GM12878 (cell line): ENCODE results near the gene NUP62. TPM values are rescaled to one million over a fixed set of nuclear protein-coding genes. Genes with fewer than 3 reads are reported as not detected.
A peak's percentile ranks its signal among the peaks of the same experiment; 100 is the strongest.

Source experiments
- ATAC-seq: fragments of 200-7000 bp; cut with Tn5 transposase; 3 replicates; pipeline ENCODE4 v1.9.1; 2020; ENCODE audit warnings: mild to moderate bottlenecking, moderate library complexity
- BruUV-seq: library from RNA; stranded (reverse); fragments of 400-500 nt; replicated peaks from 2 replicates; lab custom pipeline; 2021; lab: Mats Ljungman, UMichigan
- CTCF ChIA-PET: fragments of 300-600 bp; sonication (Branson Sonifier 250); formaldehyde crosslinking; extraction: SDS; loops from one replicate; lab custom pipeline; 2021; ENCODE audit warnings: inconsistent platforms; lab: Yijun Ruan, JAX
- POLR2A ChIA-PET: fragments of 350-600 bp; formaldehyde crosslinking; extraction: SDS; loops from one replicate; lab custom pipeline; 2021; ENCODE audit warnings: inconsistent platforms; lab: Charles Lee
- RAD21 ChIA-PET: fragments of 300-600 bp; sonication (Branson Sonifier 250); formaldehyde crosslinking; loops from one replicate; lab custom pipeline; 2023; ENCODE audit warnings: antibody characterized with exemption; ENCODE audit not compliant: unreplicated experiment; lab: Charles Lee
- SMC1A ChIA-PET: fragments of 300-600 bp; sonication (Branson Sonifier 250); formaldehyde crosslinking; loops from one replicate; lab custom pipeline; 2023; ENCODE audit not compliant: unreplicated experiment, uncharacterized antibody; lab: Charles Lee
- DNase-seq: peaks from one replicate; pipeline ENCODE4 v3.0.0-alpha.2; 2011; ENCODE audit warnings: low read depth, low spot score
- FAIRE-seq: peaks from 3 replicates; lab custom pipeline; 2011; peaks lifted over from hg19 to GRCh38; lab: Jason Lieb, UNC
- H2AFZ ChIP-seq: 2 replicates; pipeline ENCODE4 v1.6.0; 2011; ENCODE audit warnings: low read depth, low read length, control low read depth; ENCODE audit not compliant: control insufficient read depth
- H3K27ac ChIP-seq: 2 replicates; pipeline ENCODE4 v1.5.1; 2011; ENCODE audit warnings: control low read depth; ENCODE audit not compliant: control insufficient read depth, insufficient read depth
- H3K27me3 ChIP-seq, 2 experiments: replicated peaks in 1 of 2; 2 replicates each; pipeline versions ENCODE4 v1.6.0 to v1.6.1; 2011; ENCODE audit warnings: low read length in 1 of 2; ENCODE audit not compliant: control insufficient read depth in 2 of 2, insufficient read depth in 2 of 2
- H3K36me3 ChIP-seq, 2 experiments: 2 replicates each; pipeline ENCODE4 v1.5.1; 2011; ENCODE audit warnings: low read length in 1 of 2; ENCODE audit not compliant: control insufficient read depth in 2 of 2, insufficient read depth in 2 of 2
- H3K4me1 ChIP-seq: 2 replicates; pipeline ENCODE4 v1.6.1; 2011; ENCODE audit warnings: mild to moderate bottlenecking, low read length, moderate library complexity, mixed read lengths; ENCODE audit not compliant: control insufficient read depth, insufficient read depth
- H3K4me2 ChIP-seq: 2 replicates; pipeline ENCODE4 v1.6.0; 2011; ENCODE audit warnings: control low read depth; ENCODE audit not compliant: control insufficient read depth, insufficient read depth
- H3K4me3 ChIP-seq: fragments of 200-600 bp; sonication (generic); 2 replicates; pipeline ENCODE4 v1.5.1; 2016
- H3K79me2 ChIP-seq: 2 replicates; pipeline ENCODE4 v1.6.0; 2011; ENCODE audit warnings: low read length; ENCODE audit not compliant: control insufficient read depth, insufficient read depth
- H3K9ac ChIP-seq: 2 replicates; pipeline ENCODE4 v1.8.0; 2011; ENCODE audit warnings: low read length, control low read depth, mixed read lengths; ENCODE audit not compliant: control insufficient read depth, insufficient read depth
- H3K9me3 ChIP-seq: replicated peaks from 3 replicates; pipeline ENCODE4 v1.5.1; 2011; ENCODE audit warnings: mild to moderate bottlenecking, low read length; ENCODE audit not compliant: control insufficient read depth, insufficient read depth
- H4K20me1 ChIP-seq: 2 replicates; pipeline ENCODE4 v1.6.0; 2011; ENCODE audit not compliant: control insufficient read depth, insufficient read depth
- CBX5 ChIP-seq: sonication (generic); IDR thresholded peaks from 2 replicates; pipeline ENCODE4 v1.6.1; 2016; ENCODE audit warnings: low read depth, moderate library complexity, mild to moderate bottlenecking, inconsistent platforms
- LARP7 ChIP-seq: fragments of 450-650 bp; IDR thresholded peaks from 2 replicates; pipeline ENCODE4 v1.6.1; 2017; ENCODE audit warnings: mild to moderate bottlenecking
- MTA3 ChIP-seq: IDR thresholded peaks from 2 replicates; pipeline ENCODE4 v1.6.1; 2012; ENCODE audit warnings: low read length, inconsistent platforms, borderline replicate concordance
- MYC ChIP-seq: IDR thresholded peaks from 2 replicates; pipeline ENCODE4 v1.6.1; 2011; ENCODE audit warnings: mild to moderate bottlenecking, low read length, moderate library complexity, inconsistent platforms; ENCODE audit not compliant: insufficient read depth, insufficient replicate concordance, insufficient read length, severe bottlenecking
- NBN ChIP-seq: fragments of 450-650 bp; IDR thresholded peaks from 2 replicates; pipeline ENCODE4 v1.6.1; 2016
- STAT3 ChIP-seq: IDR thresholded peaks from 2 replicates; pipeline ENCODE4 v1.6.1; 2011; ENCODE audit warnings: low read depth, low read length, improper control_type of control experiment
- ZNF217 ChIP-seq: fragments of 450-650 bp; IDR thresholded peaks from 2 replicates; pipeline ENCODE4 v1.6.1; 2017; ENCODE audit warnings: antibody characterized with exemption, mild to moderate bottlenecking
- WGBS: methylation state at CpG from one replicate; pipeline ENCODE4 v1.1.6; 2016; ENCODE audit warnings: low lambda C conversion rate; ENCODE audit not compliant: insufficient replicate concordance, insufficient coverage; ENCODE audit errors: missing lambda C conversion rate; 5-methylcytosine and 5-hydroxymethylcytosine counted together
- in situ Hi-C: fragments of 300-500 bp; cut with MboI; formaldehyde crosslinking; loops from 9 replicates; pipeline ENCODE4 v1.14.3; 2018; ENCODE audit warnings: mixed read lengths
- intact Hi-C: fragments of 100-400 bp; cut with micrococcal nuclease; formaldehyde crosslinking; loops from one replicate; pipeline ENCODE4 v1.14.2; 2022; ENCODE audit not compliant: unreplicated experiment
- polyA plus RNA-seq, 11 experiments: library from polyadenylated mRNA; depleted of rRNA in 4 of 11; unstranded in 6 of 11; stranded (reverse) in 5 of 11; fragments of >200 nt; fragmentation: Nextera tagmentation in 4 of 11; fragmentation: Illumina TruSeq in 1 of 11; extraction: Ambion mirVana in 4 of 11; extraction: Trizol in 1 of 11; gene quantifications; 1 replicate in 1 of 11; 2 replicates in 10 of 11; pipeline versions ENCODE4 v1.2.1 to v1.2.3, GENCODE V29; 2011 to 2016; ENCODE audit warnings: inconsistent platforms in 2 of 11, missing spikeins in 2 of 11, low read depth in 1 of 11
- total RNA-seq, 4 experiments: library from RNA; depleted of rRNA in 3 of 4; stranded (reverse); fragments of >200 nt in 3 of 4; fragmentation: Illumina TruSeq in 1 of 4; extraction: Trizol in 1 of 4; gene quantifications; 2 replicates each; pipeline versions ENCODE4 v1.2.1 to v1.2.3, GENCODE V29; 2013 to 2021

Gene NUP62
- total and polyA plus RNA-seq, 10 of the 15 experiments (the other 5 are each of a cell fraction or from before 2014, with no cell fraction given), result 19.5 to 110 (median 66.9) TPM

GRCh38 chr19:49910179-49910578 is 19.1 kb downstream of the NUP62 start:
- intact Hi-C loops (no loop called here), in situ Hi-C loops (no loop called here)
- Histone ChIP-seq H3K36me3 (peaks cover 26 to 33% of the 10 kb centered on the region in 2 experiments), H3K9ac (no peak overlapping the region), H3K4me1 (peaks cover 72% of the 10 kb centered on the region), H3K4me2 (0 out of 2 replicates have a peak overlapping the region, but pooled peaks have one; percentile 5), H3K9me3 (no peaks in the 10 kb centered on the region; the same call in 2 of the 3 replicates), H3K79me2 (peaks cover 60% of the 10 kb centered on the region), H2AFZ (no peak overlapping the region), H3K27ac (peak overlapping the region; percentile 57; the same call in 1 of the 2 replicates), H4K20me1 (peaks cover 3% of the 10 kb centered on the region; the same call in 1 of the 2 replicates), H3K27me3 (no peaks in the 10 kb centered on the region), H3K4me3 (no peak overlapping the region)
- CTCF ChIA-PET, result interaction anchor here (0.9 to 9.0 kb wide), 3 partner anchors 8 to 18 kb away, joined by 5 to 71 read pairs (median 33); partner anchors contain the start of genes ATF5, IL4I1 and NUP62
- WGBS, result 86% methylated on average over 5 of the region's 5 CpGs
- ATAC-seq, result no peak
- SMC1A ChIA-PET, result interaction anchor here (1.1 to 8.8 kb wide), 4 partner anchors 10 to 22 kb away, joined by 3 to 110 read pairs (median 26); partner anchors contain the start of genes ATF5, IL4I1 and NUP62
- no peak for TF ChIP-seq CBX5
- TF ChIP-seq MTA3, result no peak
- TF ChIP-seq LARP7, result no peak
- no peak for TF ChIP-seq NBN
- TF ChIP-seq ZNF217, result no peak
- TF ChIP-seq MYC, result no peak
- TF ChIP-seq STAT3, result no peak
- no TSS peak for BruUV-seq
- no peak for DNase-seq
- POLR2A ChIA-PET, result interaction anchor here (1.9 to 6.6 kb wide), 5 partner anchors 10 to 33 kb away, joined by 4 to 116 read pairs (median 33); partner anchors contain the start of genes AKT1S1, ATF5, IL4I1 and NUP62
- no peak for FAIRE-seq
- RAD21 ChIA-PET, result interaction anchor here (1.9 to 4.9 kb wide), 3 partner anchors 13 to 22 kb away, joined by 9 to 40 read pairs (median 38); partner anchors contain the start of genes ATF5, IL4I1 and NUP62
